Measurements from ENCODE around the gene APC2.

DNA sequence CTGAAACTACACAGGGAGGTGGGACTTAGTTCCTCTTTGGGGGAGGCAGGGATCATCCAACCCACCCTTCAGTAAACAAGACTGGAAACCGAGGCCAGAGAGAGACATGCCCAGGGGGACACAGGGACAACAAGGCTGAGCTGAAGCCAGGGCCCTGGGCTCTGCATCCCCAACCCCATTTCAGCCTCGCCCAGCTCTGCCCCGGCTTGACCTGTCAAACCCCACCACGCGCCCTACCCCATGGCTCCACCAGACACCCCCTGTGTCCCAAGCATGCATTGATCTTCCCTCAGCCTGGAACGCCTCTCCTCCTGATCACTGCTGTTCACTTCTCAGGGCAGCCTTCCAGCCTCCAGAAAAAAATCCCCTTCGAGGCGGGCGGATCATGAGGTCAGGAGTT is 2.0 kb upstream of the APC2 start:
- TF ChIP-seq, protein P1, sequence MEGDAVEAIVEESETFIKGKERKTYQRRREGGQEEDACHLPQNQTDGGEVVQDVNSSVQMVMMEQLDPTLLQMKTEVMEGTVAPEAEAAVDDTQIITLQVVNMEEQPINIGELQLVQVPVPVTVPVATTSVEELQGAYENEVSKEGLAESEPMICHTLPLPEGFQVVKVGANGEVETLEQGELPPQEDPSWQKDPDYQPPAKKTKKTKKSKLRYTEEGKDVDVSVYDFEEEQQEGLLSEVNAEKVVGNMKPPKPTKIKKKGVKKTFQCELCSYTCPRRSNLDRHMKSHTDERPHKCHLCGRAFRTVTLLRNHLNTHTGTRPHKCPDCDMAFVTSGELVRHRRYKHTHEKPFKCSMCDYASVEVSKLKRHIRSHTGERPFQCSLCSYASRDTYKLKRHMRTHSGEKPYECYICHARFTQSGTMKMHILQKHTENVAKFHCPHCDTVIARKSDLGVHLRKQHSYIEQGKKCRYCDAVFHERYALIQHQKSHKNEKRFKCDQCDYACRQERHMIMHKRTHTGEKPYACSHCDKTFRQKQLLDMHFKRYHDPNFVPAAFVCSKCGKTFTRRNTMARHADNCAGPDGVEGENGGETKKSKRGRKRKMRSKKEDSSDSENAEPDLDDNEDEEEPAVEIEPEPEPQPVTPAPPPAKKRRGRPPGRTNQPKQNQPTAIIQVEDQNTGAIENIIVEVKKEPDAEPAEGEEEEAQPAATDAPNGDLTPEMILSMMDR (IDR thresholded peaks at IDR 0.05) = no peak
- TF ChIP-seq POLR2A (IDR thresholded peaks at IDR 0.05) = no peak

All from lower leg skin (tissue), 3 donors.